HG03097 (cell line): ENCODE data around the gene ADAM11.

Source experiments
- ATAC-seq: cut with Tn5 transposase; IDR thresholded peaks from one replicate; pipeline ENCODE4 v1.9.1; 2021; ENCODE audit not compliant: unreplicated experiment, low FRiP score

Gene ADAM11

DNA sequence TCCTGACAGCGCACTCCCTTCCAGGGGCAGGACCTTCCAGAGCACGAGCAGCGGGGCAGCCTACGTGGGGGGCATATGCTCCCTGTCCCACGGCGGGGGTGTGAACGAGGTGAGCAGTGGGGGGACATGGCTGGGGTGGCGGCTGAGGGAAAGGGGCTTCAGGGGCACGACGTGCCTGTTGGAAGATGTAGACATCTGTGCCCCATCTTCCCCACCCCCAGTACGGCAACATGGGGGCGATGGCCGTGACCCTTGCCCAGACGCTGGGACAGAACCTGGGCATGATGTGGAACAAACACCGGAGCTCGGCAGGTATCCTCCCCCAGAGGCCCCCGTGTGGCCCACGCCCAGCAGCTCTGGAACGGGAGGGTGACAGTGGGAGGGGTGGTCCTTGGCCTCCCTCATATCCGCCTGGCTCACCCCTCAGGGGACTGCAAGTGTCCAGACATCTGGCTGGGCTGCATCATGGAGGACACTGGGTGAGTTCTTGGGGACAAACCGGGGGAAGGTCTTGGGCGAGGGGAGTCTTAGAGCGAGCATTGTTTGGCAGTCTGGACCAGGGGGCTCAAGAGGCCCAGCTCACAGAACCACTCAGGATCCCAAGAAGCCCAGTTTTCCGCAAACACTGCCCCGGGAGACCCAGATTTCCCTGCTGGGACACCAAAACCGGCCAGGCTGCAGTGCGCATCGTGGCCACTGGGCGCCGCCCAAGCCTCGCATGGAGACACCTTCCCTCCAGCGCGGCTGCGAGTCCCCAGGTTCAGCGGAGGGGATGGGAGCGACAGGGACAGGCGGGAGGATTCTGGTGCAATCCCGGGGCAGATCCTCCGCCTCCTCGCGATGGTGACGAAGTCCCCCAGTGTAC is 15.7 kb downstream of the ADAM11 start:
- ATAC-seq, result no peak

DNA sequence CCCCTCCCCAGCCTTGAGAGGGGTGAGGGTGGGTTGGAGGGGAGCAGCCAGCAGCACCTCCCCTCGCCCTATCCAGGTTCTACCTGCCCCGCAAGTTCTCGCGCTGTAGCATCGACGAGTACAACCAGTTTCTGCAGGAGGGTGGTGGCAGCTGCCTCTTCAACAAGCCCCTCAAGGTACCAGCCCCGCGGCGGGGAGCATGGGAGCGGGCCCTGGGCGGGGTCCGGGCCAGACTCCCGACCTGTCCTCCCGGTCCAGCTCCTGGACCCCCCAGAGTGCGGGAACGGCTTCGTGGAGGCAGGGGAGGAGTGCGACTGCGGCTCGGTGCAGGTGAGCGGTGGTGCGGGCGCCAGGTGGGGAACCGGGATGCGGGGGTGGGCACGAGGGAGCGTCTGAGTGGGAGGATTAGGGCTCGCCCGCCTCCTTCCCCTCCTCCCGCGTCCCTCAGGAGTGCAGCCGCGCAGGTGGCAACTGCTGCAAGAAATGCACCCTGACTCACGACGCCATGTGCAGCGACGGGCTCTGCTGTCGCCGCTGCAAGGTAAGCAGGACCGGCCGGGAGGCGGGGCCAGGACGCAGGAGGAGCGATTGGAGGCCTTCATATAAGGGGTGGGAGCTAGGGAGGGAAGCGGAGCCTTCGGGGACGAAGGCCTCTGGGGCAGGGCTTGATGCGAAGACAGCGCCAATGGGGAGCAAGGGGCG is 16.5 kb downstream of the ADAM11 start:
- ATAC-seq, result peak; percentile 71

DNA sequence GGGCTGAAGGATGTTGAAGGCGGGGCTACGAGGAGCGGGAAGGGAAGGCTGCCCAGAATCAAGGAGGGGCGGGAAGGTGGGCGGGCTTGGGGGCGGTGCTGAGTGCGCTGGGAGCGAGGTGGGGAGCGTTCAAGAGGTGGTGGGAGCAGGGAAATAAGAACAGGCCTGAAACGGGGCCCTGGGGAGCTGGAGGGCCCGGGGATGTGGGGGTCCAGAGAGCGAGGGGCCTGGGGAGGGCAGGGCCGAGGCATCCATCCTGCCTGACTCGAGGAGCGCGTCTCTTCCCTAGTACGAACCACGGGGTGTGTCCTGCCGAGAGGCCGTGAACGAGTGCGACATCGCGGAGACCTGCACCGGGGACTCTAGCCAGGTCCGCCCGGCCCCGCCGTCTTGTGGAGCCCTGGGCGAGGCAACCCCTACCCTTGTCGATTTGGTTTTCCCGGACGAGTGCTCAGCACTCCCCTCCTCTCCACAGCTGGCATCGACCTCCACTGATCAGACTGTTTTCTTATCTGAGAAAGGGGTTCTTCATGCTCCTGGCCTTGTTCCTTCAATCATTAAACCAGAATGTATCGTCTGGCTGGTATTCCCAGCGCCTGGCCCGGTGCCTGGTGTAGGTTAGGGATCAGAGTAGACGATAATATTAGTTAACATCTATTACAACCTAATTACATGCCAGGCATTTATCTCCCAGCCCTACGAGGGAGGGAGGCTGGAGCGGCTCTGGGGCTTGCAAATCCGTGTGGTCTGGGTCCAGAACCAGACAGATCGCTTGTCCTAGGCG is 17.2 kb downstream of the ADAM11 start:
- no peak for ATAC-seq

DNA sequence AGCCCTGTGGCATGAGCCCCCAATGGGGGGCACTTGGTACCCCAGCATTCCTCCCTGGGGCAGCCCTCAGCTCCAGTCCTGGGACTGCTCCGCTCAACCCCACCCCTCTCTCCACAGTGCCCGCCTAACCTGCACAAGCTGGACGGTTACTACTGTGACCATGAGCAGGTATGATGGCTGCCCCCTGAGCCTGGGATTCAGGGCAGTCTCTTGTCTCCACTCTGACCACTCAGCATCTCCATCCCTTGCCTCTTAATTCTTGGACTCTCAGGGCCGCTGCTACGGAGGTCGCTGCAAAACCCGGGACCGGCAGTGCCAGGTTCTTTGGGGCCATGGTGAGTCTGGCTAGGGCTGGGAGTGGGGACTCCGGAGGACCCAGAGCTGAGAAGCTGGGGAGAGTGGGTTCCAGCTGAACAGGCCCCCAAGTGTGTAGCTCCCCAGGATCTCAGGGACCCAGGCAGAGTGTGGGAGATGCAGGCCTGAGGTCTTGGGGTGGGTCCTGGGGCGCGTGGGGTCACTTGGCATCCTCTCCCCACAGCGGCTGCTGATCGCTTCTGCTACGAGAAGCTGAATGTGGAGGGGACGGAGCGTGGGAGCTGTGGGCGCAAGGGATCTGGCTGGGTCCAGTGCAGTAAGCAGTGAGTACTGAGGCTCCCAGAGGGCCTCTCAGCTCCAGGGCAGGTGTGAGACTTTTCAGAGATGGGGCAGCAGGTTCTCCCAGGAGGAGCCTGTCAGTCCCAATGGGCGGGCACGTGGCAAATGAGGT is 18.0 kb downstream of the ADAM11 start:
- no peak for ATAC-seq

DNA sequence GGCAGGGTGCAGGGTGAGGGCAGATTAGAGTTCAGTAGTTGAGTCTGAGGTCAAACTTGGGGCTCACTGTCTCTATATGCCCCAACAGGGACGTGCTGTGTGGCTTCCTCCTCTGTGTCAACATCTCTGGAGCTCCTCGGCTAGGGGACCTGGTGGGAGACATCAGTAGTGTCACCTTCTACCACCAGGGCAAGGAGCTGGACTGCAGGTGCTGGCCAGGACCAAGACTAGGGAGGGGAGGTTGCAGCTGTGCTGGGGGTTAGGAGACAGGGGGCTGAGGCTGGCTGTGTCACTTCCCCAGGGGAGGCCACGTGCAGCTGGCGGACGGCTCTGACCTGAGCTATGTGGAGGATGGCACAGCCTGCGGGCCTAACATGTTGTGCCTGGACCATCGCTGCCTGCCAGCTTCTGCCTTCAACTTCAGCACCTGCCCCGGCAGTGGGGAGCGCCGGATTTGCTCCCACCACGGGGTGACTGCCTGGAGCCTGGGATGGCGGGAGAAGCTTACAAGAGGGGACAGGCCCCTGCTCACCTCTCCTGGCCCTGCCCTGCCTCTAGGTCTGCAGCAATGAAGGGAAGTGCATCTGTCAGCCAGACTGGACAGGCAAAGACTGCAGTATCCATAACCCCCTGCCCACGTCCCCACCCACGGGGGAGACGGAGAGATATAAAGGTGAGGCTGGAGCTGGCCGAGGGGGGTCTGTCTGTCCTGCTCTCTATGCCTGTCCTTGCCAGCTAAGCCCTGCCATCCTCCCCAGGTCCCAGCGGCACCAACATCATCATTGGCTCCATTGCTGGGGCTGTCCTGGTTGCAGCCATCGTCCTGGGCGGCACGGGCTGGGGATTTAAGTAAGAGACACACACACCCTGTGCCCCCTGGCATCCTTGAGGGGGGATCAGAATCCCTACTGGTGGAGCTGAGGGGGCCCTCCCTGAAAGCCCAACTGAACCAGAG is 18.9 kb downstream of the ADAM11 start:
- ATAC-seq, result no peak

DNA sequence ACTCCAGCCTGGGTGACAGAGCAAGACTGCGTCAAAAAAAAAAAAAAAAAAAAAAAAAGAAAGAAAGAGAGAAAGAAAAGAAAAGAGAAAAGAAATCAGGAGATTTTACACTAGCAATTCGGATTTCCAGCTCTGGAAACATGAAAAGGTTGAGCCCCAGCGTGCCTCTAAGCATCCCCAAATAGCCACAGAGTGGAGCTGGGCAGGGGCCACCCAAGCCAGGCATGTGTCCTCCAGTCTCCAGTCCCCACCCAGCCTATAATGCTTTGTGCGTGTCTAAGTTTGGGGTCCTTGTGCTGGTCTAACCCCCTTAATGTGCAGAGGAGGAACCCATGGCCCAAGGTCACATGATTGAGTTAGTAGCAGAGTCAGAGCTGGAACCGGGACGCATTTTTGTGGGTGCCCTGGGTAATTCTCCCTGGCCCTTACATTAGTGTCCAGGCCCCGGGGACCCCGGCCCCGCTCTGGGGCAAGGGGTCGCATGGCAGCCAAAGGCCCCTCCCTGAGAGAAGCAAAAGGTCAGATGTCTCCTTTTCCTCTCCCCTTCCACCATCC is 19.9 kb downstream of the ADAM11 start:
- ATAC-seq, result no peak

DNA sequence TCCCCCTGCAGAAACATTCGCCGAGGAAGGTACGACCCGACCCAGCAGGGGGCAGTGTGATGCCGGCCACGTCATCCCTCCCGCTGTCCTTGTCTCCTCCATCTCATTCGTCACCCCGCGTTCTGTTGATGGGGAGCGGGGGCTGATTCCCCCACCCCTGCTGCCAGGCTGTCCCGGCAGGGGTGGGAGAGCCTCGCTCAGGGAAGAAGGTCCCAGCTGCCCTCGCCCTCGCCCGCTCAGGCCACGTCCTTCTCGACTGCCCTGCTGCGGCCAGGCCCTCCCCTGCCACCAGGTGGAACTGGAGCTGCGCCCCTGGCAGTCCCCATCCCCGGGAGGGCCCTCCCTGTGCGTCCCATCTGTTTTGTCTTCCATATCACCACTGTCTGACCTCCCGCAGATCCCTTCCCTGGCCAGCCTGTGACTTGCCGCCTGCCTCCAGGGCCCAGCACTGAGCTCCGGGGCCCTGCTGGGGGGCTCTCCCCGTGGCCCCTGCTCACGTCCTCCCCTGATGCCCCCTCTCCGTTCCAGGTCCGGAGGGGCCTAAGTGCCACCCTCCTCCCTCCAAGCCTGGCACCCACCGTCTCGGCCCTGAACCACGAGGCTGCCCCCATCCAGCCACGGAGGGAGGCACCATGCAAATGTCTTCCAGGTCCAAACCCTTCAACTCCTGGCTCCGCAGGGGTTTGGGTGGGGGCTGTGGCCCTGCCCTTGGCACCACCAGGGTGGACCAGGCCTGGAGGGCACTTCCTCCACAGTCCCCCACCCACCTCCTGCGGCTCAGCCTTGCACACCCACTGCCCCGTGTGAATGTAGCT is 20.6 kb downstream of the ADAM11 start:
- ATAC-seq, result no peak

DNA sequence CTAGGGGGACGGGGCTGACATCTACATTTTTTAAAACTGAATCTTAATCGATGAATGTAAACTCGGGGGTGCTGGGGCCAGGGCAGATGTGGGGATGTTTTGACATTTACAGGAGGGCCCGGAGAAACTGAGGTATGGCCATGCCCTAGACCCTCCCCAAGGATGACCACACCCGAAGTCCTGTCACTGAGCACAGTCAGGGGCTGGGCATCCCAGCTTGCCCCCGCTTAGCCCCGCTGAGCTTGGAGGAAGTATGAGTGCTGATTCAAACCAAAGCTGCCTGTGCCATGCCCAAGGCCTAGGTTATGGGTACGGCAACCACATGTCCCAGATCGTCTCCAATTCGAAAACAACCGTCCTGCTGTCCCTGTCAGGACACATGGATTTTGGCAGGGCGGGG is 21.4 kb downstream of the ADAM11 start:
- ATAC-seq, result no peak

DNA sequence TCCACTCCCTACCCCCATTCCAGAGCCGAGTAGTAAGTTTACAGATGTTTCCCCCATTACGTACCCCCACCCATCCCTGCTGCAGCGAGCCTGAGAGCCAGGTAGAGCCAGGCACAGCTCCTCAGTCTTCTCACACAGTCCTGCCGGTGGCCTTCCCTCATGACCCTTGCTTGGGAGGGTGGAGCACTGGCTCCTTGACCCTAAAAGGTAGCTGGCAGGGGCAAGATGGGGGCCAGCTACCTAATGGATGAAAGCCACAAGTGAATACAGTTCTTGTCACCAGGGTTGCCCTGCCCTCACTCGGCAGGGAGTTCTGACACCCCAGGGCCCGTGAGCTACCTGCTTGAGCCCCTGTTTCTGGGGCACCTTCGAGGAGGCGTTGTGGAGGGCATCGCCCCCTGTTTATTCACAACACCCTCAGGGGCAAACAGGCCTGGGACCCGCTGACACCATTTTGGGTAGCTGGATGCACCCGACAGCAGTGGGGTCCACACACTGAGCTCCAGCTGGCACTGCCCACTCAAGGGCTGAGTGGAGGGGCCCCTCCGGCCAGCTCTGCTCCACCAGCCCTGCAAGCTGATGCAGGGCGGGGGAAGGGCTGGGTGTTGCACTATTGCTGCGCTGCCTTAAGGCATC is 22.2 kb downstream of the ADAM11 start:
- no peak for ATAC-seq

DNA sequence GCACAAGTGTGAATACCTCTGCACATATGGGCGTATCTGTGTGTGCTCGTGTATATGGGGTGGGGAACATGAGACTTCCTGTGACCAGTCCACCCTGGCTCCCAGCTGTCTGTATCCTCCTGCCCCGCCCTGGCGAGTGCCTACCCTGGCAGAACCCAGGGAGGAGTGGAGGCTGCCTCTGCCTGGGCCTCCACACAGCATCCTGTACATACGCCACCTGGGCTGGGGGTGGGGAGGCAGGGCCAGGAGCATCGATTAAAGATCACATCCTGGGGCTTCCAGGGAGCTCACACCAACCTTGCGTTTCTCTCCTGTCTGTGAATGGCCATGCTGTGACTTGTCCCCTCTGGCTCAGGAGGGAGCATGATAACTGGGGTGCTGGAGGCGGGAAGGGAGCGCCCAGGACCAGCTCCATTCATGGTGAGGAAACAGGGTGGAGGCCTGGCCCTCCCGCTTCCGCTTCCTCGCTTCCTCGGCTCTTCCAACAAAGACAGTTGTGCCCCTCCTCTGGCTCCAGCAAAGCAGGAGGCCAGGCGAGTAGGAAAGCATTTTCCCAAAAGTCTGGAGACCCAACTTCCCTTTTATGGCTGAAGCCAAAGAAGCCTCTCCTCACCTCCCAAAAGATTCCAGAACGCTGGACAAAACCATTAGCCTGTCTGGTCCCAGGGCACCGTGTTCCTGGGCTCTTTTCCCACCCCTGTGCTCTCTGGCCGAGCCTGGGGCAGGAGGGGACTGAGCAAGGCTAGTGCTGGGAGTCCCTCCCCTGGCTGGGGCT is 22.9 kb downstream of the ADAM11 start:
- ATAC-seq, result no peak

DNA sequence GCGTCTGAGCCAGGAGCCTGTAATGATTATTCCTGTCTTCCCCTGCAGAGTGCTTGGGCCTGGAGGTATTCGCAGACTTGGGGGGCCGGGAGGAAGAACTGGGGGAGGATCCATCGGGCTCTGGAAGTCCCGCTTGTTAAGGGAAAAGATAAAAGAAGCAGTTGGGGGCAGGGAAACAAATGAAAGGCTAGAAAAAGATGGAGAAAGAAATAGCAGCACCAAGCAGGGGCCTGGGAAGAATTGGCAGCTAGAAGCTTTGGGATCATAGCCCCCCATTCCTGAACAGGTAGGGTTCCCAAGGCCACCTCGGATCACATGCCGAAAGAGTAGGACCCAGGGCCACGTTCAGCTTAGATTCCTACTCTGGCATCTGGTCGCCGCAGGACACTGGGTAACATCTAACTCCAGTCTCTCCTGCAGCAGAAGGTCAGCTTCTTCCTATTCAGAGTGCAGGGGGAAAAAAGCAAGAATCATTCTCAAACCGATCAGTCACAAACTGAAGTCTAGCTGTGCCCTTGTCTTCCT is 23.6 kb downstream of the ADAM11 start:
- ATAC-seq, result no peak

DNA sequence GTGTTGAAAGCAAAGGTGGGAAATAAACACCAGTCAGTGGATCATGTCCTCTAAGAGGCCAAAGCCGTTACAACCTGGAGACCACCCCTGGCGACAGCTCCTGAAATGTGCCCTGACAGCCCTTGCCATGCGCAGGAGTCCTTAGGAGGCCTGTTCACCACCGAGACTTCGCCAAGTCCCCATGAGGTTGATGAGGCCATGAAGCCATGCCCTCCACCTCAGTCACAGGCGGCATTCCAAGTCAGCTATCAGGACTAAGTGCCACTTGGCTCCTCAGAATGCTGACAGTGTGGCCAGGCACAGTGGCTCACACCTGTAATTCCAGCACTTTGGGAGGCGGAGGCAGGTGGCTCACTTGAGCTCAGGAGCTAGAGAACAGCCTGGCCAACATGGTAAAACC is 27.1 kb downstream of the ADAM11 start:
- ATAC-seq, result no peak

DNA sequence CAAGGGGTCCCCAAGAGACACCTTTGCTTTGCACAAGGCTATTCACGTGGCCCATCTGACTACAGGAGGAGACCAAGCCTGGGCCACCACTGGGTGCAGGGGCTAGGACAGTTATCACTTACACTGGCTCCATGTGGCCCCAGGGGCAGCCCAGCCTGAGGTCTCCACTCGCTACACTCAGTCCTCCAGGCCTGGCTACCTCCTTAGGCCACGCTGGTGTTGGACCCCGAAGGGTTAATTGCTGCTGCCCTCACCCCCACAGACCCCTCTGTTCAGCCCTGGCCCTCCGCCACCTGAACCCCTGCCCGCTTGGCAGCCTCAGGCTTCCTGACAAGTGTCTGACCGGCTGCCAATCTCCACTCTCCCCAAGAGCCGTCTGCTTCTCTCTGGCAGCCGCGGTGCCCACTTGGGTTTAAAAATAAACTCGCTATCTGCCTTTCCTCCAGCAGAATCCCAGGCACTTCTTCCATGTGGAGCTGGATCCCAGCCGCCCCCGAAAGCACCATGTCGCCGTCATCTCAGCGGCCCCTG is 27.8 kb downstream of the ADAM11 start:
- ATAC-seq, result no peak

DNA sequence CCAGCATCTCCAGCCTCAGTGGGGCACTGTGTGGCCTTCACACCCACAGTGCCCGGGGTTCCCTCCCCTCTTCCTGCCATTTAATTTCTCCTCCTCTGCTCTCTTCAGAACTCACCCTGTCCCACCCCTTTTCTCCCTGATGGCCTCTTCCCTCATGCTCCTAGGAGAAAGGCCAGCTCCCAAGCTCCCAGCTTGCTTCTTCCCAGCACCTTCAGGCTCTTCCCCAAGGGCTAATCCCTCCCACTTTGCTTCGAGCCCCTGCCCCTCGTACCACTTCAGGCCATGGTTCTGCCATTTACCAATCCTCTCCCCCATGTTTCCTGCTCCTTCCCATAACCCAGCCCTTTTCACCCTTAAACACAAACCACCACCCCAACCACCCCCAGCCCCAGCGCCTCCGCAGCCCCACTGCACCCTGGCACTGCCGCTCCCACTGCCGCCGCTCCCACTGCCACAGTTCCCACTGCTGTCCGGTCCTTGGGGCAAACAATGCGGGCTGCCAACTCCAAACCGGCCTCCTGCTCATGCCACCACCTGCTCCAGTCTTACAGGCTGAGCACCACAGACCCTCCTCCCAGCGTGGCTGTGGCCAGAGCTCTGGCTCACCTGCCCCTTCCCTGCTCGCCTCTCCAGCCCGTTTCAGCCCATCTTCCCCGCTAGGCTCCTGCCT is 28.6 kb downstream of the ADAM11 start:
- ATAC-seq, result no peak

DNA sequence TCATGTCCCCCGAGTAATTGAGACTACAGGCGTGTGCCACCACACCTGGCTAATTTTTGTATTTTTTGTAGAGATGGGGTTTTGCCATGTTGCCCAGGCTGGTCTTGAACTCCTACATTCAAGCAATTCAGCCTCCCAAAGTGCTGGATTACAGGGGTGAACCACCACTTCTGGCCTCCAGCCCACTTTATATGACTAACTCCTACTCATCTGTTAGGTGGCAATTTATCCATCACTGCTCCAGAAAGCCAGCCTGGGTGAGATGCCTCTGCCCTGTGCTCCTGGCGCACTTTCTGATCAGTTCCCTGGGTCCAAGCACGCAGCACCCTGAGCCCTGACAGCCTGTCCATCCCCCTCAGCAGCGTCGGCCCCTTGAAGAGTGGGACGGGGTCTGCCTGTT is 29.4 kb downstream of the ADAM11 start:
- no peak for ATAC-seq

DNA sequence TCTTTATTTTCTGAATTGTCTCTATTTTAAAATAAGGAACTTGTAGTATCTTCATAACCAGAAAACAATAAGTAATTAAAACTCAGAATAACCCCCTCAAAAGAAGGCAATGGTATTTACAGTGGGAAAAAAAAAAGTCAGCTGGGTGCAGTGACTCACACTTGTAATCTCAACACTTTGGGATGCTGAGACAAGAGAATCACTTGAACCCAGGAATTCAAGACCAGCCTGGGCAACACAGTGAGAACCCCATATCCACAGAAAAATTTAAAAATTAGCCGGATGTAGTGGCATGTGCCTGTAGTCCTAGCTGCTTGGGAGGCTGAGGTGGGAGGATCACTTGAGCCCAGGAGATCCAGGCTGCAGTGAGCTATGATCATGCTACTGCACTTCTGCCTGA is 33.5 kb downstream of the ADAM11 start:
- no peak for ATAC-seq
